ENCODE results near the gene CTU2.
A peak's percentile ranks its signal among the peaks of the same experiment; 100 is the strongest.

CTU2 gene

GRCh38 chr16:88747588-88748301 lies 41.4 kb downstream of the CTU2 start:
- peak; percentile 67 for DNase-seq

- no peak for DNase-seq
These were observed 42.1 kb downstream of the CTU2 start for GRCh38 chr16:88748364-88748763.

- no peak for DNase-seq
These were observed 43.1 kb downstream of the CTU2 start for GRCh38 chr16:88749358-88749757.

- no peak for DNase-seq
These were observed 44.6 kb downstream of the CTU2 start for GRCh38 chr16:88750854-88751253.

- no peak for DNase-seq
These were observed 46.2 kb downstream of the CTU2 start for GRCh38 chr16:88752386-88753002.

- DNase-seq, result no peak
These were observed 46.9 kb downstream of the CTU2 start for GRCh38 chr16:88753191-88753590.

GRCh38 chr16:88753602-88754001 lies 47.3 kb downstream of the CTU2 start:
- DNase-seq, result no peak

GRCh38 chr16:88754109-88754911 lies 48.0 kb downstream of the CTU2 start:
- no peak for DNase-seq

- DNase-seq, result no peak
These were observed 48.8 kb downstream of the CTU2 start for GRCh38 chr16:88754912-88755744.

GRCh38 chr16:88755745-88756443 lies 49.6 kb downstream of the CTU2 start:
- DNase-seq, result no peak

GRCh38 chr16:88758227-88758943 lies 52.1 kb downstream of the CTU2 start:
- DNase-seq, result no peak

GRCh38 chr16:88758944-88759244 lies 52.6 kb downstream of the CTU2 start:
- no peak for DNase-seq

- no peak for DNase-seq
These were observed 53.1 kb downstream of the CTU2 start for GRCh38 chr16:88759245-88759975.

GRCh38 chr16:88759976-88760350 lies 53.7 kb downstream of the CTU2 start:
- DNase-seq, result no peak

- no peak for DNase-seq
These were observed 54.3 kb downstream of the CTU2 start for GRCh38 chr16:88760424-88761142.

GRCh38 chr16:88761143-88761534 lies 54.8 kb downstream of the CTU2 start:
- DNase-seq, result no peak

- no peak for DNase-seq
These were observed 55.5 kb downstream of the CTU2 start for GRCh38 chr16:88761830-88762229.

- DNase-seq, result no peak
These were observed 56.1 kb downstream of the CTU2 start for GRCh38 chr16:88762258-88762870.

- DNase-seq, result no peak
These were observed 56.6 kb downstream of the CTU2 start for GRCh38 chr16:88762941-88763340.

GRCh38 chr16:88763502-88764053 lies 57.3 kb downstream of the CTU2 start:
- DNase-seq, result no peak
